NCI-H2029 (cell line): ENCODE data around the gene PUS10.
"Not testable (repeated sequence)": the region's sequence is repeated elsewhere in the genome, so short reads cannot be mapped to it uniquely, and the experiment has no call there.

Experiments
- DNase-seq: peaks from one replicate; lab custom pipeline; 2025; lab: John Stamatoyannopoulos, UW

Gene PUS10

GRCh38 chr2:61017556-61018317 lies at the start of gene PUS10, which contains the start of gene PEX13:
Gene PUS10 (minus strand): TSS chr2:61018255. CDS start chr2:61011890, 6,365 bp downstream.
Gene PEX13 (plus strand): TSS chr2:61017720. CDS start chr2:61017760, 40 bp downstream.
- DNase-seq: peak; percentile 72

- peak; percentile 81 for DNase-seq
These were observed 48.0 kb upstream of the PUS10 start, which contains the start of gene SANBR for GRCh38 chr2:61065714-61066709. Gene SANBR (plus strand): TSS chr2:61065871. CDS start chr2:61070351, 4,480 bp downstream.

- DNase-seq: no peak
These were observed 41.3 kb upstream of the PUS10 start for GRCh38 chr2:61059382-61059781.

GRCh38 chr2:61057562-61057961 lies 39.5 kb upstream of the PUS10 start:
- no peak for DNase-seq

GRCh38 chr2:61055557-61055956 lies 37.5 kb upstream of the PUS10 start:
- DNase-seq: no peak

GRCh38 chr2:61045999-61046398 lies 27.9 kb upstream of the PUS10 start:
- no peak for DNase-seq

- DNase-seq: no peak
These were observed 27.2 kb upstream of the PUS10 start for GRCh38 chr2:61045226-61045625.

GRCh38 chr2:61044636-61045035 lies 26.6 kb upstream of the PUS10 start:
- DNase-seq: no peak

GRCh38 chr2:61042807-61043206 lies 24.8 kb upstream of the PUS10 start:
- no peak for DNase-seq

- not testable (repeated sequence) for DNase-seq
These were observed 18.6 kb upstream of the PUS10 start for GRCh38 chr2:61036643-61037042.

GRCh38 chr2:61034592-61034991 lies 16.5 kb upstream of the PUS10 start:
- DNase-seq: not testable (repeated sequence)

GRCh38 chr2:61029533-61029932 lies 11.5 kb upstream of the PUS10 start:
- no peak for DNase-seq

- no peak for DNase-seq
These were observed 5.6 kb upstream of the PUS10 start for GRCh38 chr2:61023670-61024069.

GRCh38 chr2:61021228-61021660 lies 3.2 kb upstream of the PUS10 start:
- no peak for DNase-seq

GRCh38 chr2:61018798-61019197 lies 743 bp upstream of the PUS10 start:
- no peak for DNase-seq

- DNase-seq: no peak
These were observed 282 bp upstream of the PUS10 start for GRCh38 chr2:61018318-61018755.

- peak; percentile 80 for DNase-seq
These were observed 976 bp downstream of the PUS10 start for GRCh38 chr2:61017003-61017555.

GRCh38 chr2:61016392-61017002 lies 1.6 kb downstream of the PUS10 start:
- no peak for DNase-seq

GRCh38 chr2:61015976-61016375 lies 2.1 kb downstream of the PUS10 start:
- no peak for DNase-seq

- no peak for DNase-seq
These were observed 3.3 kb downstream of the PUS10 start for GRCh38 chr2:61014763-61015162.

- no peak for DNase-seq
These were observed 4.7 kb downstream of the PUS10 start for GRCh38 chr2:61013382-61013781.

GRCh38 chr2:61012303-61012702 lies 5.8 kb downstream of the PUS10 start:
- not testable (repeated sequence) for DNase-seq
